Liver (tissue), 2 donors: ENCODE data around the gene UMPS.

Experiments used
- REST ChIP-seq: IDR thresholded peaks from 2 replicates; pipeline ENCODE4 v1.6.1; 2016; ENCODE audit warnings: antibody characterized with exemption, mild to moderate bottlenecking
- TF ChIP-seq, protein P1 (sequence below): fragments of 150-350 bp; IDR thresholded peaks from 2 replicates; pipeline ENCODE4 v1.5.1; 2017; ENCODE audit warnings: improper control_type of control experiment, low read depth, low read length; ENCODE audit not compliant: missing input control
- donor health status: healthy.

DNA sequence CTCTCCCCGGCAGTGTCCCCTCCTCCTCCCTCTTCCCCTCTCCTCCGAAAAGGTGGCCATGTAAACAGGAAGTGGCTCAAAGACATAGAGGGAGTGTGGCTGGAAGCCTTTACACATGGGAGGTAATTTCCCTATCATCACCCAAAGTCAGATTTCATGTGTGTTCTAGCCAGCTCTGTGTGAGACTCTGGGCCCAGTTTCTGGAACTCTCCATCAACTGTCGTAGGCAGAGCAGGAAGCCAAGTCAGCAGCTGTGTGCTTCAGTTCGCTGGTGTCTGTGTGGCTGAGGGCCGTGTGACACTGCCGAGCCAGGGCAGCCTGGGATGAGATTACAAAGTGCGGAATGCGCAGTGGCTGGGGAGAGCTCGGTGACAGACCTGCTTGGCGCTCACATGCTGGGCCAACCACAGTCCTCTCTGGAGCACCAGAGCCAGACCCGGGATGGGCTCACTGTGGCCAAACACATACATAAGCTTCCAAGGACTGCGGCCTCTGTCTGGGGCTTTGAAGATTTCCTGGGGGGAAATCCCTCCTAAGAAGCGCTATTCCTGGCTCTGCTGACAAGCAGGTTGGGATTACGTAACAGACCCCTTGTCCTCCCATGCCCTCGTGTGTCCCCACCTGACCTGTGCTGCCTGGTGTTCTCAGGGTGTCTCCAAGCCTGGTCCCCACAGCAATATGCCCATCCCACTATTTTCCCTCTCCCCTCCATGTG is 50.7 kb downstream of the UMPS start:
- TF ChIP-seq, protein P1, sequence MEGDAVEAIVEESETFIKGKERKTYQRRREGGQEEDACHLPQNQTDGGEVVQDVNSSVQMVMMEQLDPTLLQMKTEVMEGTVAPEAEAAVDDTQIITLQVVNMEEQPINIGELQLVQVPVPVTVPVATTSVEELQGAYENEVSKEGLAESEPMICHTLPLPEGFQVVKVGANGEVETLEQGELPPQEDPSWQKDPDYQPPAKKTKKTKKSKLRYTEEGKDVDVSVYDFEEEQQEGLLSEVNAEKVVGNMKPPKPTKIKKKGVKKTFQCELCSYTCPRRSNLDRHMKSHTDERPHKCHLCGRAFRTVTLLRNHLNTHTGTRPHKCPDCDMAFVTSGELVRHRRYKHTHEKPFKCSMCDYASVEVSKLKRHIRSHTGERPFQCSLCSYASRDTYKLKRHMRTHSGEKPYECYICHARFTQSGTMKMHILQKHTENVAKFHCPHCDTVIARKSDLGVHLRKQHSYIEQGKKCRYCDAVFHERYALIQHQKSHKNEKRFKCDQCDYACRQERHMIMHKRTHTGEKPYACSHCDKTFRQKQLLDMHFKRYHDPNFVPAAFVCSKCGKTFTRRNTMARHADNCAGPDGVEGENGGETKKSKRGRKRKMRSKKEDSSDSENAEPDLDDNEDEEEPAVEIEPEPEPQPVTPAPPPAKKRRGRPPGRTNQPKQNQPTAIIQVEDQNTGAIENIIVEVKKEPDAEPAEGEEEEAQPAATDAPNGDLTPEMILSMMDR, result no peak
- TF ChIP-seq REST, result no peak
